Mucosa of descending colon (tissue), 3 donors: Measurements from ENCODE around the gene ABCG8. TPM values are rescaled to one million over a fixed set of nuclear protein-coding genes. Genes with fewer than 3 reads are reported as not detected.

ENCODE experiments used
- ATAC-seq: fragments of 200-7000 bp; cut with Tn5 transposase; one replicate; pipeline ENCODE4 v1.9.1; 2020; ENCODE audit warnings: mild to moderate bottlenecking, moderate library complexity
- DNase-seq, 3 donors: peaks; one replicate each; pipeline ENCODE4 v3.0.0-alpha.2; 2020
- H3K36me3 ChIP-seq: fragments of 200-600 bp; one replicate; pipeline ENCODE4 v1.8.0; 2021; ENCODE audit warnings: low read depth, mild to moderate bottlenecking
- H3K4me1 ChIP-seq: fragments of 200-600 bp; one replicate; pipeline ENCODE4 v1.8.0; 2021; ENCODE audit warnings: low read depth, mild to moderate bottlenecking
- H3K4me3 ChIP-seq: fragments of 200-600 bp; one replicate; pipeline ENCODE4 v1.8.0; 2021; ENCODE audit warnings: mild to moderate bottlenecking
- H3K9me3 ChIP-seq: fragments of 200-600 bp; one replicate; pipeline ENCODE4 v1.8.0; 2021; ENCODE audit warnings: mild to moderate bottlenecking
- CTCF ChIP-seq: fragments of 200-600 bp; IDR thresholded peaks from one replicate; pipeline ENCODE4 v1.8.0; 2022; ENCODE audit warnings: antibody characterized with exemption, mild to moderate bottlenecking
- intact Hi-C, 2 donors: fragments of 100-400 bp; cut with DNase I in 1 of 2; cut with micrococcal nuclease in 1 of 2; formaldehyde crosslinking; loops; one replicate each; pipeline versions ENCODE4 v1.11.0 to v1.11.1; 2022; cut with DNase I, micrococcal nuclease
- total RNA-seq, 3 donors: library from RNA; stranded (reverse); fragmentation: NEBNext Ultra II Directional in 2 of 3; extraction: Animal tissue kit (Norgen Biotek cat#: 25700) in 2 of 3; gene quantifications; one replicate each; pipeline versions ENCODE4 v1.2.1 to v1.2.4, GENCODE V29; 2021 to 2023
- donor health status: DM: no; HTN: no; CAD: no; lungs with moderate emphysema.
- donor health status: DM: no; HTN: no; CAD: no.
- donor health status: DM: no; HTN: yes; CAD: no.

ABCG8 gene
- total RNA-seq, 3 donors from 2014 or later: 0.06 to 0.87 (median 0.49) TPM

GRCh38 chr2:43810452-43810851 lies 28.3 kb upstream of the ABCG8 start:
- Histone ChIP-seq H3K4me1 (no peaks in the 10 kb centered on the region), H3K9me3 (no peaks in the 10 kb centered on the region), H3K36me3 (no peaks in the 10 kb centered on the region), H3K4me3 (no peak overlapping the region)
- intact Hi-C loops: no loop called here
- TF ChIP-seq CTCF: no peak
- DNase-seq: no peak
- ATAC-seq: no peak

GRCh38 chr2:43810888-43811287 lies 27.9 kb upstream of the ABCG8 start:
- intact Hi-C loops: no loop called here
- H3K36me3 ChIP-seq: no peaks in the 10 kb centered on the region
- TF ChIP-seq CTCF: no peak

GRCh38 chr2:43812006-43812405 lies 26.8 kb upstream of the ABCG8 start:
- ATAC-seq: no peak
- TF ChIP-seq CTCF: no peak
- intact Hi-C loops: no loop called here

More at GRCh38 chr2:43810888-43811287, 27.9 kb upstream of the ABCG8 start:
- H3K4me3 ChIP-seq: no peak overlapping the region
- ATAC-seq (no peak), DNase-seq (no peak)
- H3K4me1 ChIP-seq: no peaks in the 10 kb centered on the region
- no peaks in the 10 kb centered on the region for H3K9me3 ChIP-seq

GRCh38 chr2:43812947-43813346 lies 25.8 kb upstream of the ABCG8 start:
- H3K36me3 ChIP-seq: no peaks in the 10 kb centered on the region
- ATAC-seq: no peak
- H3K4me3 ChIP-seq: no peak overlapping the region
- intact Hi-C loops: no loop called here
- no peaks in the 10 kb centered on the region for H3K4me1 ChIP-seq
- no peak for DNase-seq
- no peaks in the 10 kb centered on the region for H3K9me3 ChIP-seq
- no peak for TF ChIP-seq CTCF

More at GRCh38 chr2:43812006-43812405, 26.8 kb upstream of the ABCG8 start:
- H3K4me1 ChIP-seq: no peaks in the 10 kb centered on the region
- no peak overlapping the region for H3K4me3 ChIP-seq
- H3K9me3 ChIP-seq: no peaks in the 10 kb centered on the region
- no peaks in the 10 kb centered on the region for H3K36me3 ChIP-seq
- DNase-seq: no peak

GRCh38 chr2:43814711-43815110 lies 24.1 kb upstream of the ABCG8 start:
- ATAC-seq (no peak), DNase-seq (no peak)
- intact Hi-C loops: no loop called here
- H3K36me3 ChIP-seq: no peaks in the 10 kb centered on the region
- TF ChIP-seq CTCF: no peak
- H3K4me1 ChIP-seq: peaks cover 7% of the 10 kb centered on the region
- no peak overlapping the region for H3K4me3 ChIP-seq
- H3K9me3 ChIP-seq: no peaks in the 10 kb centered on the region

GRCh38 chr2:43818761-43819160 lies 20.0 kb upstream of the ABCG8 start:
- intact Hi-C loops: no loop called here
- no peaks in the 10 kb centered on the region for H3K9me3 ChIP-seq
- H3K4me1 ChIP-seq: peaks cover 11% of the 10 kb centered on the region
- no peak overlapping the region for H3K4me3 ChIP-seq
- no peaks in the 10 kb centered on the region for H3K36me3 ChIP-seq
- TF ChIP-seq CTCF: no peak
- ATAC-seq: peak; percentile 93
- peak; percentile 72 to 83 (median 79) for DNase-seq
